Caco-2 (cell line): ENCODE data around the gene TTC7B. TPM values are rescaled to one million over a fixed set of nuclear protein-coding genes. Genes with fewer than 3 reads are reported as not detected.
A peak's percentile ranks its signal among the peaks of the same experiment; 100 is the strongest.

Source experiments
- BruUV-seq: library from RNA; stranded (reverse); fragments of 400-500 nt; replicated peaks from 2 replicates; lab custom pipeline; 2021; lab: Mats Ljungman, UMichigan
- CTCF ChIA-PET: fragments of 300-600 bp; sonication (Branson Sonifier 250); formaldehyde crosslinking; loops from one replicate; lab custom pipeline; 2022; ENCODE audit warnings: antibody characterized with exemption; lab: Charles Lee
- POLR2A ChIA-PET: fragments of 300-600 bp; sonication (Branson Sonifier 250); formaldehyde crosslinking; loops from one replicate; lab custom pipeline; 2022; ENCODE audit warnings: antibody characterized with exemption; lab: Charles Lee
- DNase-seq, 2 experiments: peaks; one replicate each; pipeline versions ENCODE4 v3.0.0 to v3.0.0-alpha.2; 2020 to 2022
- H3K27me3 ChIP-seq: replicated peaks from 2 replicates; pipeline ENCODE4 v1.6.0; 2011; ENCODE audit warnings: low read length; ENCODE audit not compliant: control insufficient read depth, insufficient read depth
- H3K36me3 ChIP-seq: 2 replicates; pipeline ENCODE4 v1.5.1; 2011; ENCODE audit warnings: low read length; ENCODE audit not compliant: control insufficient read depth, insufficient read depth
- H3K4me1 ChIP-seq: fragments of 250-450 bp; sonication (Bioruptor Pico); 2 replicates; pipeline ENCODE4 v1.5.1; 2020; ENCODE audit warnings: mild to moderate bottlenecking
- H3K4me3 ChIP-seq: 2 replicates; pipeline ENCODE4 v1.5.1; 2011; ENCODE audit warnings: low read depth, mild to moderate bottlenecking, control low read depth, low read length
- H3K9me3 ChIP-seq: fragments of 250-450 bp; sonication (Bioruptor Pico); 2 replicates; pipeline ENCODE4 v1.5.1; 2020; ENCODE audit warnings: mild to moderate bottlenecking, moderate library complexity
- H3K27ac Mint-ChIP-seq: one replicate; pipeline ENCODE4 v1.8.0; 2022; ENCODE audit warnings: mixed read lengths; ENCODE audit not compliant: unreplicated experiment
- H3K27me3 Mint-ChIP-seq: one replicate; pipeline ENCODE4 v1.8.0; 2022; ENCODE audit warnings: mixed read lengths; ENCODE audit not compliant: insufficient read depth, unreplicated experiment
- H3K36me3 Mint-ChIP-seq: one replicate; pipeline ENCODE4 v1.8.0; 2022; ENCODE audit warnings: mild to moderate bottlenecking, mixed read lengths; ENCODE audit not compliant: insufficient read depth, unreplicated experiment
- H3K4me1 Mint-ChIP-seq: one replicate; pipeline ENCODE4 v1.8.0; 2022; ENCODE audit warnings: low read depth, mixed read lengths; ENCODE audit not compliant: unreplicated experiment
- H3K4me3 Mint-ChIP-seq: one replicate; pipeline ENCODE4 v1.8.0; 2022; ENCODE audit warnings: mild to moderate bottlenecking, moderate library complexity, mixed read lengths; ENCODE audit not compliant: unreplicated experiment
- H3K9me3 Mint-ChIP-seq: one replicate; pipeline ENCODE4 v1.8.0; 2022; ENCODE audit warnings: mixed read lengths; ENCODE audit not compliant: unreplicated experiment
- CTCF ChIP-seq, 2 experiments: fragments of 200-600 bp in 1 of 2; IDR thresholded peaks; 1 replicate in 1 of 2; 2 replicates in 1 of 2; pipeline versions ENCODE4 v1.5.1 to v1.8.0; 2011 to 2022; ENCODE audit warnings: antibody characterized with exemption in 1 of 2, control low read depth in 1 of 2, inconsistent platforms in 1 of 2, low read depth in 1 of 2, low read length in 1 of 2, mild to moderate bottlenecking in 1 of 2, moderate library complexity in 1 of 2; ENCODE audit not compliant: insufficient read depth in 1 of 2, severe bottlenecking in 1 of 2, unreplicated experiment in 1 of 2
- intact Hi-C: fragments of 100-400 bp; cut with micrococcal nuclease; formaldehyde crosslinking; loops from one replicate; pipeline ENCODE4 v1.10.0; 2022; ENCODE audit not compliant: unreplicated experiment
- total RNA-seq: library from RNA; stranded (reverse); gene quantifications from 2 replicates; pipeline ENCODE4 v1.2.3, GENCODE V29; 2022

Gene TTC7B
- total RNA-seq, 1 experiment from 2014 or later, result 28.5 TPM

GRCh38 chr14:90728951-90729350, 87.3 kb downstream of the TTC7B start:
- peaks cover 9% of the 10 kb centered on the region for H3K4me1 Mint-ChIP-seq

GRCh38 chr14:90727082-90727481, 89.1 kb downstream of the TTC7B start:
- no peaks in the 10 kb centered on the region for H3K36me3 Mint-ChIP-seq
- intact Hi-C loops, result no loop called here
- CTCF ChIA-PET, result interaction anchor here (1.3 kb wide), 1 partner anchor 31 kb away, joined by 4 read pairs; no protein-coding TSS in a partner anchor
- no peaks in the 10 kb centered on the region for H3K4me1 ChIP-seq
- POLR2A ChIA-PET, result no interaction called here
- no peak for TF ChIP-seq CTCF (IDR thresholded peaks at IDR 0.05; ENCODE audit: insufficient read depth in 1 of 2, low read depth in 1 of 2, low read length in 1 of 2, severe bottlenecking in 1 of 2, unreplicated experiment in 1 of 2)
- no peak for DNase-seq
- no peak overlapping the region for H3K4me3 Mint-ChIP-seq
- no peaks in the 10 kb centered on the region for H3K27me3 ChIP-seq
- BruUV-seq, result no TSS peak
- H3K9me3 ChIP-seq, result no peaks in the 10 kb centered on the region
- H3K9me3 Mint-ChIP-seq, result no peaks in the 10 kb centered on the region
- no peaks in the 10 kb centered on the region for H3K36me3 ChIP-seq
- H3K4me3 ChIP-seq, result no peak overlapping the region
- H3K4me1 Mint-ChIP-seq, result peaks cover 9% of the 10 kb centered on the region
- no peak overlapping the region for H3K27ac Mint-ChIP-seq
- H3K27me3 Mint-ChIP-seq, result no peaks in the 10 kb centered on the region

More at GRCh38 chr14:90728951-90729350, 87.3 kb downstream of the TTC7B start:
- intact Hi-C loops, result no loop called here
- no peaks in the 10 kb centered on the region for H3K27me3 Mint-ChIP-seq
- Histone ChIP-seq H3K4me3 (no peak overlapping the region), H3K4me1 (no peaks in the 10 kb centered on the region), H3K36me3 (no peaks in the 10 kb centered on the region), H3K27me3 (no peaks in the 10 kb centered on the region), H3K9me3 (no peaks in the 10 kb centered on the region)
- ChIA-PET POLR2A (no interaction called here), CTCF (no interaction called here)
- H3K9me3 Mint-ChIP-seq, result no peaks in the 10 kb centered on the region
- H3K36me3 Mint-ChIP-seq, result no peaks in the 10 kb centered on the region
- no peak overlapping the region for H3K27ac Mint-ChIP-seq
- no peak overlapping the region for H3K4me3 Mint-ChIP-seq
- TF ChIP-seq CTCF (IDR thresholded peaks at IDR 0.05; ENCODE audit: insufficient read depth in 1 of 2, low read depth in 1 of 2, low read length in 1 of 2, severe bottlenecking in 1 of 2, unreplicated experiment in 1 of 2), result no peak
- BruUV-seq, result no TSS peak
- no peak for DNase-seq

- Histone ChIP-seq H3K27me3 (no peaks in the 10 kb centered on the region), H3K4me1 (no peaks in the 10 kb centered on the region), H3K36me3 (no peaks in the 10 kb centered on the region), H3K4me3 (no peak overlapping the region), H3K9me3 (no peaks in the 10 kb centered on the region)
- BruUV-seq, result no TSS peak
- no peak overlapping the region for H3K27ac Mint-ChIP-seq
- POLR2A ChIA-PET, result no interaction called here
- H3K27me3 Mint-ChIP-seq, result no peaks in the 10 kb centered on the region
- intact Hi-C loops, result no loop called here
- peak; percentile 49 to 52 for DNase-seq
- H3K4me1 Mint-ChIP-seq, result peaks cover 9% of the 10 kb centered on the region
- TF ChIP-seq CTCF (IDR thresholded peaks at IDR 0.05; ENCODE audit: insufficient read depth in 1 of 2, low read depth in 1 of 2, low read length in 1 of 2, severe bottlenecking in 1 of 2, unreplicated experiment in 1 of 2), result peak in 1 of 2 experiments; percentile 35
- CTCF ChIA-PET, result interaction anchor here (1.3 kb wide), 1 partner anchor 32 kb away, joined by 4 read pairs; no protein-coding TSS in a partner anchor
- no peak overlapping the region for H3K4me3 Mint-ChIP-seq
- H3K36me3 Mint-ChIP-seq, result no peaks in the 10 kb centered on the region
- no peaks in the 10 kb centered on the region for H3K9me3 Mint-ChIP-seq
These were observed 89.6 kb downstream of the TTC7B start for GRCh38 chr14:90726656-90727055.
